ENCODE measurements around the gene PLCH1.

DNA sequence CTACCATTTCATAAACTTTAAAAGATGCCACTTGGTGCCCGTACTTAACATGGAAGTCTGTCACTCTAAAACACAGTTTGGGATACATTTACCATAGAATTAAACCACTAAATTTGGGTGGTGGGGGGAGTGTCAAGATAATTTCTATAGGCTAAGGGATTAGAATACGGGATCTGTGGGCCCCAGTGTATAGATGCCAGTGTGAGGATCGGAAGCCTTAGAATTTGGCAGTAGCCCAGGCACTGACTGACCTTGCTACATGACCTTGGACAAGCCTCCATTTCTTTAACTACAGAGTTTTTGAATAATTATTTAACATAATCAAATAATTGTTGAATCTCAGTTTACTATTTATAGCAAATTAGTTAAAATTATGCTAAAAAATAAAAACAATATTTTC, 375.1 kb downstream of the PLCH1 start:
- TF ChIP-seq CTCF (IDR thresholded peaks at IDR 0.05; ENCODE audit: poor library complexity) (no peak), EZH2 (IDR thresholded peaks at IDR 0.05; ENCODE audit: borderline replicate concordance) (no peak)

Data from hepatocyte (in vitro differentiated cells).